Osteocyte (in vitro differentiated cells): ENCODE measurements around the gene MYRIP. TPM values are rescaled to one million over a fixed set of nuclear protein-coding genes. Genes with fewer than 3 reads are reported as not detected.
"Not testable (repeated sequence)": the region's sequence is repeated elsewhere in the genome, so short reads cannot be mapped to it uniquely, and the experiment has no call there.

Experiments
- DNase-seq: peaks from one replicate; pipeline ENCODE4 v3.0.0; 2021; ENCODE audit warnings: mixed read lengths; ENCODE audit not compliant: unreplicated experiment; ENCODE audit errors: extremely low spot score
- H3K27ac Mint-ChIP-seq: one replicate; pipeline ENCODE4 v1.8.0; 2021; ENCODE audit warnings: mild to moderate bottlenecking, mixed read lengths; ENCODE audit not compliant: unreplicated experiment
- H3K27me3 Mint-ChIP-seq: one replicate; pipeline ENCODE4 v1.8.0; 2021; ENCODE audit warnings: mixed read lengths; ENCODE audit not compliant: unreplicated experiment
- H3K36me3 Mint-ChIP-seq: one replicate; pipeline ENCODE4 v1.8.0; 2021; ENCODE audit warnings: mixed read lengths; ENCODE audit not compliant: unreplicated experiment
- H3K4me1 Mint-ChIP-seq: one replicate; pipeline ENCODE4 v1.8.0; 2021; ENCODE audit warnings: mixed read lengths; ENCODE audit not compliant: unreplicated experiment
- H3K4me3 Mint-ChIP-seq: one replicate; pipeline ENCODE4 v1.8.0; 2021; ENCODE audit warnings: mild to moderate bottlenecking, moderate library complexity, mixed read lengths; ENCODE audit not compliant: unreplicated experiment
- H3K9me3 Mint-ChIP-seq: one replicate; pipeline ENCODE4 v1.8.0; 2021; ENCODE audit warnings: mixed read lengths; ENCODE audit not compliant: unreplicated experiment
- total RNA-seq: library from RNA; stranded (reverse); gene quantifications from 2 replicates; pipeline ENCODE4 v1.2.1, GENCODE V29; 2021
- TF ChIP-seq, protein P1 (sequence below): fragments of 200-600 bp; sonication (generic); IDR thresholded peaks from 2 replicates; pipeline ENCODE4 v1.5.0; 2021; ENCODE audit warnings: antibody characterized with exemption, mild to moderate bottlenecking, moderate library complexity

Gene MYRIP
- total RNA-seq, 1 donor from 2014 or later = 0.62 TPM

DNA sequence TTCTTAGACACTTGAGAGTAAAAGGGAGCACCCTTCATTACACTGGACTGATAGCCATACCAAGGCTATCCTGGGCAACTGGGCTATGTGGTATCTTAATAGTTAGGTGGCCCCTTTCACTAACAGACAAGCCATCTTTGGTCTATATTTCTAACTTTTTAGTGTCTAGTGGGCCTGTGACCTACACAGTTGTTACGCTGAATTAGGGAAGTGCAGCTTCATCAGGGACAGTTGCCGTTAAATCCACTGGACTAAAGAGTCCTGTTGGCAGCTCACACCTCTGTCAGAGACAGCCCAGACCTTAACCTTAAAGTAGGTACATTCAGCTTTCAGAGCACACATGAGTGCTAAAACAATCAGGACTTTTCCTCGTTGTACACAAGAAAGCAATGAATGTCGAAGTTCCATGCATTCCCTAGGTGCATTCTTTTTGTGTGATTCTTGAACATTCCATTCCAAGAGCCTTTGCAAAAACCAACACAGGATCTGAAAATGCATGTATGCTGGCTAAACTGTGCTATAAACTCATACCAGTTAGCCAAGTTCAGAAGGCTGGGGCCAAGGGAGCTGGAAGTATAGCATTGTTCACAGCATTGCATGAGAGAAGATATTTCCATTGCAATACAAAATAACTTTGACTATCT lies 269.9 kb downstream of the MYRIP start:
- H3K4me1 Mint-ChIP-seq = peaks cover 27% of the 10 kb centered on the region
- peak overlapping the region; percentile 84 for H3K27ac Mint-ChIP-seq
- DNase-seq = no peak

DNA sequence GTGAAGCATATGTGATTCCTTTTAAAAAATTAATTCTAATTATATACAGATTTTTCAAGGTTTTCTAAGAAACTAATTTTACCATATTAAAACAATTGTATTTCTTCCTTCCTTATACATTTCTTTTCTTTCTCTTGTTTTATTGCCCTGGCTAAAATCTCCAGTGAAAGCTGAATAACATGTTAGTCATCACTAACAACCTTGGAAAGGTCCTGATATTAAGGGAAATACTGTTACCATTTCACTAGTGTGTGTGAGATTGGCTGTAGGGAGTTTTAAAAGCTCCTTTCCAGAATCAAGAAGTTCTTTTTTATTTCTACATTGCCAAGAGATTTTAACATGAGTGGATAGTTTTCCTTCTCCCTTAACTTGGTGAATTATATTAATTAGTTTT lies 270.4 kb downstream of the MYRIP start:
- Mint-ChIP-seq H3K9me3 (peaks cover 12% of the 10 kb centered on the region), H3K36me3 (no peaks in the 10 kb centered on the region), H3K27me3 (no peaks in the 10 kb centered on the region), H3K27ac (peak overlapping the region; percentile 63), H3K4me1 (peaks cover 27% of the 10 kb centered on the region), H3K4me3 (no peak overlapping the region)
- TF ChIP-seq, protein P1, sequence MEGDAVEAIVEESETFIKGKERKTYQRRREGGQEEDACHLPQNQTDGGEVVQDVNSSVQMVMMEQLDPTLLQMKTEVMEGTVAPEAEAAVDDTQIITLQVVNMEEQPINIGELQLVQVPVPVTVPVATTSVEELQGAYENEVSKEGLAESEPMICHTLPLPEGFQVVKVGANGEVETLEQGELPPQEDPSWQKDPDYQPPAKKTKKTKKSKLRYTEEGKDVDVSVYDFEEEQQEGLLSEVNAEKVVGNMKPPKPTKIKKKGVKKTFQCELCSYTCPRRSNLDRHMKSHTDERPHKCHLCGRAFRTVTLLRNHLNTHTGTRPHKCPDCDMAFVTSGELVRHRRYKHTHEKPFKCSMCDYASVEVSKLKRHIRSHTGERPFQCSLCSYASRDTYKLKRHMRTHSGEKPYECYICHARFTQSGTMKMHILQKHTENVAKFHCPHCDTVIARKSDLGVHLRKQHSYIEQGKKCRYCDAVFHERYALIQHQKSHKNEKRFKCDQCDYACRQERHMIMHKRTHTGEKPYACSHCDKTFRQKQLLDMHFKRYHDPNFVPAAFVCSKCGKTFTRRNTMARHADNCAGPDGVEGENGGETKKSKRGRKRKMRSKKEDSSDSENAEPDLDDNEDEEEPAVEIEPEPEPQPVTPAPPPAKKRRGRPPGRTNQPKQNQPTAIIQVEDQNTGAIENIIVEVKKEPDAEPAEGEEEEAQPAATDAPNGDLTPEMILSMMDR = no peak
- DNase-seq = no peak

More for the DNA sequence above, 269.9 kb downstream of the MYRIP start:
- Mint-ChIP-seq H3K4me3 (no peak overlapping the region), H3K9me3 (peaks cover 12% of the 10 kb centered on the region), H3K27me3 (no peaks in the 10 kb centered on the region), H3K36me3 (no peaks in the 10 kb centered on the region)
- TF ChIP-seq, protein P1 = no peak

DNA sequence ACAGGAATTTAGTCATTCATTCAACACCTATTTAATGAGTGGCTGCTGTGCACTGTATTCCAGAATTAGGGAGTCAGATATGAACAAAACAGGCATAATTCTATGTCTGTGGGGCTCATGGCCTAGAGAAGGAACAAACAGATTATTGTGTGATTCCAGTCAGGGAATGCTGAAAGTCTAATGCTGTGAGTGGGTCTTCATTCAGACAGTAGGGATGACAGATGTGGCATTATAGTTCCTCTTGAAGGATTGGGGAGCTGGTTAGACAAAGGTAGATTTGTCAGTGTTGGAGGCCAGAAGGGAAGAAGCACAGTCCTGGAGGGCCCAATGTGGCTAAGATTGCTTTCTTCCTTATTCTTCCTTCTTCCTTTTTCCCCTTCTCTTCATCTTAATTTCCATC lies 273.7 kb downstream of the MYRIP start:
- DNase-seq = no peak
- H3K27ac Mint-ChIP-seq = no peak overlapping the region
- H3K4me3 Mint-ChIP-seq = no peak overlapping the region
- H3K36me3 Mint-ChIP-seq = no peaks in the 10 kb centered on the region
- TF ChIP-seq, protein P1 = no peak
- peaks cover 12% of the 10 kb centered on the region for H3K9me3 Mint-ChIP-seq
- H3K4me1 Mint-ChIP-seq = peaks cover 34% of the 10 kb centered on the region
- no peaks in the 10 kb centered on the region for H3K27me3 Mint-ChIP-seq

GRCh38 chr3:40084424-40084823 lies 275.0 kb downstream of the MYRIP start:
- H3K27ac Mint-ChIP-seq, H3K27me3 Mint-ChIP-seq, DNase-seq, H3K4me3 Mint-ChIP-seq, H3K36me3 Mint-ChIP-seq: not testable (repeated sequence)
- peaks cover 26% of the 10 kb centered on the region for H3K4me1 Mint-ChIP-seq
- peaks cover 12% of the 10 kb centered on the region for H3K9me3 Mint-ChIP-seq

GRCh38 chr3:40086890-40087883 lies 277.8 kb downstream of the MYRIP start:
- H3K9me3 Mint-ChIP-seq = peaks cover 12% of the 10 kb centered on the region
- H3K27me3 Mint-ChIP-seq = no peaks in the 10 kb centered on the region
- H3K36me3 Mint-ChIP-seq = no peaks in the 10 kb centered on the region
- peak overlapping the region; percentile 74 for H3K27ac Mint-ChIP-seq
- TF ChIP-seq, protein P1 = no peak
- H3K4me3 Mint-ChIP-seq = no peak overlapping the region
- H3K4me1 Mint-ChIP-seq = peaks cover 13% of the 10 kb centered on the region
- no peak for DNase-seq
